Cardiac fibroblast (primary cell): ENCODE data around the gene BLM.

Experiments used
- DNase-seq, 2 donors: peaks; one replicate each; pipeline versions ENCODE4 v3.0.0 to v3.0.0-alpha.2; 2010; ENCODE audit warnings: low read depth in 2 of 2
- H3K4me3 ChIP-seq, 2 donors: replicated peaks in 1 of 2; 1 replicate in 1 of 2; 2 replicates in 1 of 2; pipeline ENCODE4 v1.5.1; 2011; ENCODE audit warnings: low read depth in 2 of 2, low read length in 2 of 2, mild to moderate bottlenecking in 2 of 2, moderate library complexity in 1 of 2
- CTCF ChIP-seq: IDR thresholded peaks from one replicate; pipeline ENCODE4 v1.5.1; 2011; ENCODE audit warnings: low read depth, mild to moderate bottlenecking, low read length, inconsistent platforms

Gene BLM

GRCh38 chr15:90751300-90751825 lies 34.2 kb downstream of the BLM start:
- no peak overlapping the region for H3K4me3 ChIP-seq
- no peak for TF ChIP-seq CTCF
- DNase-seq: no peak

GRCh38 chr15:90756916-90757315 lies 39.8 kb downstream of the BLM start:
- no peak for DNase-seq
- H3K4me3 ChIP-seq: no peak overlapping the region
- TF ChIP-seq CTCF: no peak

DNA sequence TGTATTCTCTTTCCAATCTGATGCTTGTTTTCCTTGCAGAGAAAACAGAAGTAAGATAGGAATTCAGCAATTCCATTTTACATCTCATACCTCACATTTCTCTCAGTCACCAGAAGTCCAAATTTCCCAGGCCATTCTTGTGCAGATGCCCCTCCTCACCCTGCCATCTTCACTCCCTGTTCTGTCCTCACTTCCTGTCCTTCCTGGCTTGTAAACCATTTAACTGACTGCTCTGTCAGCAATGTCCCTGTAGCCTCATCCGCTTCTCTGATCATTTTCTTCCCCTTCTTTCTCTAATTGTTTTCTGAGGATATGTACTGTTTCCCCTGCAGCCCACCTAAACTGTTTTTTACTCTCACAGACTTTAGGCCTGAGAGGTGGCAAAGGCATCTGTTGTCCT lies 40.3 kb downstream of the BLM start:
- no peak for TF ChIP-seq CTCF
- DNase-seq: no peak
- no peak overlapping the region for H3K4me3 ChIP-seq

- no peak for TF ChIP-seq CTCF
- H3K4me3 ChIP-seq: no peak overlapping the region
- no peak for DNase-seq
Measured at GRCh38 chr15:90760661-90761232, 43.6 kb downstream of the BLM start.

- DNase-seq: no peak
- no peak for TF ChIP-seq CTCF
- no peak overlapping the region for H3K4me3 ChIP-seq
Measured at GRCh38 chr15:90761629-90762028, 44.5 kb downstream of the BLM start.

GRCh38 chr15:90762109-90762508 lies 45.0 kb downstream of the BLM start:
- H3K4me3 ChIP-seq: no peak overlapping the region
- TF ChIP-seq CTCF: no peak
- peak; percentile 64 to 88 for DNase-seq
